ENCODE results near the gene SMC3. TPM values are rescaled to one million over a fixed set of nuclear protein-coding genes. Genes with fewer than 3 reads are reported as not detected.

The SMC3 gene
- 10 to 100 TPM; 13.7 to 45.9 (median 23.0) TPM for total RNA-seq

DNA sequence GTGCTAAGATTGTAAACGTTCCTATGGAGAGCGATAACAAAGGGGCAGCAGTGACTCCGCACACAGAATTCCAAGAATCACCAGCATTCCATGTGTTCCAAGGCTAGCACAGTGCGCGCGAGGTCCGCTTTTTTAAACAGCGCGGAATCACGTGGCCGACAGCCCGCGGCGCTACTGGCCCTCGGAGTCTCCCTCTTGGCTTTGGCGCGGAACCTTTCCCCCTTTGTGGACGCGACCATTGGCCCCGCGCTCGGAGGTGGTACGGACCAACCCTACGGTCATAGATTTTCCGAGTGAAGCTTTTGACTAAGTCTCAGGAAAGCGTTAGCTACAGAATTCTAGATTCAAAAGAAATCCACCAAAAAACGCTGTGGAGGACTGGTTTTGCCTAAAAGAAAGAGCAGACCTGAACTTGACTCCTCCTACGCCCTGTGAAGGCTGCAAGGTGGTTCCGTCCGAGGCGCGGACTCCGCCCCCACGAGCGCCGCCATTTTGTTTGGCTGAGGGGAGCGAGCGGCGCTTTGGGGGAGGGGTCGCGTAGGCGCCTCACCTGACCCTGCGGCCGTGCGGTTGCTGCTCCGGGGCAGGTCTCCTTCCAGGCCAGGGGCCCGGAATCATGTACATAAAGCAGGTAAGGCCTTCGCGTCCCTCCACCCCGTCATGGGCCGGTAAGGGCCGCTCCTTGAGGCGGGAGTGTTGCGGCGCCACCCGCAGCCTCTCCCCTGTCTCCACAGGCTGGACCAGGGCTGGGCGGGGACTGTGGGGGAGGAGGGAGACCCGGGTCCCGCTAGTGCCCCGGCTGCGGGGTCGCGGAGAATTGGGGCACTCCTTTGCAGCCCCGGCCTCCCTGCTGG is at the start of gene SMC3:
SMC3 (plus strand) TSS at position 495 of the 854 bp plus-strand sequence; CDS start at position 617, 122 bp downstream.
- DNase-seq: peak; percentile 92 to 98
- Histone ChIP-seq H3K9me3 (no peaks in the 10 kb centered on the region), H3K27me3 (no peaks in the 10 kb centered on the region), H3K4me3 (peak within 1 kb of the TSS; percentile 66 to 100 (median 87)), H3K4me1 (peaks cover 24 to 37% (median 30%) of the 10 kb centered on the region in 4 donors), H3K36me3 (no peaks in the 10 kb centered on the region), H3K27ac (peak within 1 kb of the TSS; percentile 88 to 96 (median 90))
- peak; percentile 97 to 98 for ATAC-seq (ENCODE audit: low FRiP score in 2 of 2)
- TF ChIP-seq POLR2A (IDR thresholded peaks at IDR 0.05): peak in 3 of 4 donors; percentile 24 to 70 (median 59)
- TF ChIP-seq, protein P1, sequence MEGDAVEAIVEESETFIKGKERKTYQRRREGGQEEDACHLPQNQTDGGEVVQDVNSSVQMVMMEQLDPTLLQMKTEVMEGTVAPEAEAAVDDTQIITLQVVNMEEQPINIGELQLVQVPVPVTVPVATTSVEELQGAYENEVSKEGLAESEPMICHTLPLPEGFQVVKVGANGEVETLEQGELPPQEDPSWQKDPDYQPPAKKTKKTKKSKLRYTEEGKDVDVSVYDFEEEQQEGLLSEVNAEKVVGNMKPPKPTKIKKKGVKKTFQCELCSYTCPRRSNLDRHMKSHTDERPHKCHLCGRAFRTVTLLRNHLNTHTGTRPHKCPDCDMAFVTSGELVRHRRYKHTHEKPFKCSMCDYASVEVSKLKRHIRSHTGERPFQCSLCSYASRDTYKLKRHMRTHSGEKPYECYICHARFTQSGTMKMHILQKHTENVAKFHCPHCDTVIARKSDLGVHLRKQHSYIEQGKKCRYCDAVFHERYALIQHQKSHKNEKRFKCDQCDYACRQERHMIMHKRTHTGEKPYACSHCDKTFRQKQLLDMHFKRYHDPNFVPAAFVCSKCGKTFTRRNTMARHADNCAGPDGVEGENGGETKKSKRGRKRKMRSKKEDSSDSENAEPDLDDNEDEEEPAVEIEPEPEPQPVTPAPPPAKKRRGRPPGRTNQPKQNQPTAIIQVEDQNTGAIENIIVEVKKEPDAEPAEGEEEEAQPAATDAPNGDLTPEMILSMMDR (IDR thresholded peaks at IDR 0.05): peak in 1 of 6 experiments; percentile 16
- TF ChIP-seq EP300 (IDR thresholded peaks at IDR 0.05): no peak
- peak; percentile 46 to 75 for TF ChIP-seq POLR2AphosphoS5 (IDR thresholded peaks at IDR 0.05)
- 0% methylated on average over 20 to 62 of the region's 64 CpGs for WGBS, 2 donors

DNA sequence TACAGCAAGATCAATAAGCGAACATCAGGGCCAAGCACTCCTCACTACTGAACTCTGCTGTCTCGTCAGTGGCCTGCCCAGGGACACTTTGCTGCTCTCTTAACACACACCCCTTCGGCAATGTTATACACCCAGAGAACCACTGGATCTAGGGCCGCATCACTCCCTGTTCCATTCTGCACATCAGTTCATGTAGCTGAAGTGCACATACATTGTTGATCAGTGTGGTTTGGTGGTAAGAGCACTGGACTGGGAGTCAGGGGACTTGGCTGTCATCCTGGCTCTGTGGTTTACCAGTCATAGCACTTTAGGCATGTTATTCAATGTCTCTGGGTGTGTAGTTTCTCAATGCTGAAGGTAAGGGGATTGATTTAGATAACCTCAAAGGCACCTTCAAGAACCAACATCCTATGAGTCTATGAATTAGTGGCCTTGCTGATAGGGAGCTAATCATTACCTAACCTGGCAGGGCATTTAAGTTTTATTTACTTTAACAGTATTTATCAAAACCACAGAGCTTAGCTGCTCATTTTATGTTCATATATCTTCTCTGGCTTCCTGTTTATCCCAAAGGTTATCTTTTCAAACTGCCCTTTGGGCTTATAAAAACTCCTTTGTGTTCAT is 45.0 kb upstream of the SMC3 start:
- ATAC-seq (ENCODE audit: low FRiP score in 2 of 2): no peak
- H3K27ac ChIP-seq: no peak overlapping the region
- 93 to 95% methylated on average over 4 of the region's 4 CpGs for WGBS, 2 donors

DNA sequence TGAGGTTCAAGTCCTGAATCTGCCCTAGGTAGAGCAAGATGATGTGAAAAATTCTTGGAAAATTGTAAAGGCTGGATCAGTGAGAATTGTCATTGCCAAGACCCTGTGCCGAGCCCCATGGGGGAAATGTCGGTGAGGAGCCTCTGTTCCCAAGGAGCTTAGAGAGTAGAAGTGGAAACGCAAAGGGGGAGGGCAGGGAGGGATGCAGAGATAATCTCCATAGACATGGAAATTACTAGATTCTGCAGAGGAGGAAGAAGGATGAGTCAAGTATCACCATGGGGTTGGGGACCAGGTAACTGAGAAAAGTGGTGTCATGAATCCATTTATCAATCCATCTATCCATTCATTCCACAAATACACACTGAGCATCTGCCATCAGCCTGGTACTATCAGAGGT is 43.8 kb upstream of the SMC3 start:
- no peak for ATAC-seq (ENCODE audit: low FRiP score in 2 of 2)
- 89 to 94% methylated on average over 3 of the region's 3 CpGs for WGBS, 2 donors

More for the DNA sequence above, 45.0 kb upstream of the SMC3 start:
- no peak for DNase-seq
- H3K27me3 ChIP-seq: no peaks in the 10 kb centered on the region
- no peaks in the 10 kb centered on the region for H3K36me3 ChIP-seq
- no peak overlapping the region for H3K4me3 ChIP-seq
- H3K4me1 ChIP-seq: no peaks in the 10 kb centered on the region
- H3K9me3 ChIP-seq: no peaks in the 10 kb centered on the region
- TF ChIP-seq EP300 (IDR thresholded peaks at IDR 0.05) (no peak), POLR2A (IDR thresholded peaks at IDR 0.05) (no peak), POLR2AphosphoS5 (IDR thresholded peaks at IDR 0.05) (no peak)
- TF ChIP-seq, protein P1 (IDR thresholded peaks at IDR 0.05): no peak

DNA sequence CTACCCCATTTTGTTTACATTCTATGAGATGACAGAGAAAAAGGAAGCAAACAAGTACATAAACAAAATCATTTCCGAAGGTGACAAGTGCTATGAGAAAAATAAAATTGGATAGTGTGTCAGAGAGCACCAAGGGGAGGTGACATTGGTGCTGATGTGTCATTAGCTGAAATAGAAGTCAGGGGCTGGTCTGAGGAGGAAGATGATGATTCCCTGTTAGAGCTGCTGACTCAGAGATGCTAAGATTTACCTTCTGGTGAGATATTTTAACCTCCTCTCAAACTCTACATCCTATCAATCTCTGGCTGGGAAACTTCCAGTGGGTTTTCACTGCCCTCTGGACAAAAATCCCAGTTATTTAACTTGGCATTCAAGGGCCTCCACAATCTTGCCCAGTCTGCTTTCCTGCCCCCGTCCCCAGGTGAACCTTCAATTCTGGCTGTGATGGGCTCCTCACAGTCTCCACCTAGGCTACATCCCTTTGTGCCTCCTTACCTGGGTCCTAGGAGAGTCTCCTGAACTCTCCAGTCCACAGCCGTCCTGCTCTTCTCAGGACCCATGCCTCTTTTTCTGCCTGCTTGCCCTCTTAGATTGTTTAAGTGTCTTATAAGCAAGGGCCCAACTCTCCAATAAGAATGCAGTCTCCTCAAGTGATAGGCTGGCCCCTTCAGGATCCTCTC is 43.2 kb upstream of the SMC3 start:
- 77 to 87% methylated on average over 3 of the region's 3 CpGs for WGBS, 2 donors
- H3K4me1 ChIP-seq: peaks cover 0 to 5% (median 4%) of the 10 kb centered on the region in 4 donors
- DNase-seq: no peak
- no peak overlapping the region for H3K4me3 ChIP-seq
- no peaks in the 10 kb centered on the region for H3K36me3 ChIP-seq
- H3K27ac ChIP-seq: no peak overlapping the region
- TF ChIP-seq, protein P1 (IDR thresholded peaks at IDR 0.05): no peak
- TF ChIP-seq POLR2A (IDR thresholded peaks at IDR 0.05) (no peak), EP300 (IDR thresholded peaks at IDR 0.05) (no peak), POLR2AphosphoS5 (IDR thresholded peaks at IDR 0.05) (no peak)
- H3K9me3 ChIP-seq: no peaks in the 10 kb centered on the region
- H3K27me3 ChIP-seq: no peaks in the 10 kb centered on the region
- no peak for ATAC-seq (ENCODE audit: low FRiP score in 2 of 2)

More for the DNA sequence above, 43.8 kb upstream of the SMC3 start:
- H3K9me3 ChIP-seq: no peaks in the 10 kb centered on the region
- H3K27ac ChIP-seq: no peak overlapping the region
- DNase-seq: no peak
- no peak for TF ChIP-seq POLR2A (IDR thresholded peaks at IDR 0.05)
- TF ChIP-seq, protein P1 (IDR thresholded peaks at IDR 0.05): no peak
- TF ChIP-seq EP300 (IDR thresholded peaks at IDR 0.05): no peak
- TF ChIP-seq POLR2AphosphoS5 (IDR thresholded peaks at IDR 0.05): no peak
- H3K4me3 ChIP-seq: no peak overlapping the region
- no peaks in the 10 kb centered on the region for H3K36me3 ChIP-seq
- H3K4me1 ChIP-seq: no peaks in the 10 kb centered on the region
- no peaks in the 10 kb centered on the region for H3K27me3 ChIP-seq
